K562 (cell line): ENCODE results near the gene MYO1F. TPM values are rescaled to one million over a fixed set of nuclear protein-coding genes. Genes with fewer than 3 reads are reported as not detected.
A peak's percentile ranks its signal among the peaks of the same experiment; 100 is the strongest.

Experiments used
- C11orf30 ChIP-seq: fragments of 450-650 bp; IDR thresholded peaks from 2 replicates; pipeline ENCODE4 v1.6.1; 2016; ENCODE audit warnings: low read depth, mild to moderate bottlenecking
- GATA2 ChIP-seq: sonication (generic); formaldehyde crosslinking; IDR thresholded peaks from 2 replicates; pipeline ENCODE4 v1.4.0; 2020; ENCODE audit warnings: mild to moderate bottlenecking, missing genetic modification reagents
- NR2F6 ChIP-seq: fragments of 450-650 bp; formaldehyde crosslinking; IDR thresholded peaks from 2 replicates; pipeline ENCODE4 v1.4.0; 2020; ENCODE audit warnings: mild to moderate bottlenecking
- POLR2G ChIP-seq: fragments of 200-400 bp; formaldehyde crosslinking; IDR thresholded peaks from 2 replicates; pipeline ENCODE4 v1.6.1; 2017; ENCODE audit warnings: low read depth, mild to moderate bottlenecking, antibody characterized with exemption, low read length, moderate library complexity
- PTRF ChIP-seq: fragments of 450-650 bp; IDR thresholded peaks from 2 replicates; pipeline ENCODE4 v1.6.1; 2016; ENCODE audit warnings: mild to moderate bottlenecking, missing genetic modification characterization, missing compliant biosample characterization
- RBM14 ChIP-seq: fragments of 200-400 bp; formaldehyde crosslinking; IDR thresholded peaks from 2 replicates; pipeline ENCODE4 v1.6.1; 2018; ENCODE audit warnings: low read depth, mild to moderate bottlenecking, low read length, moderate library complexity, borderline replicate concordance; ENCODE audit not compliant: insufficient read depth
- ZNF561 ChIP-seq: fragments of 450-650 bp; formaldehyde crosslinking; conservative IDR thresholded peaks from 2 replicates; pipeline ENCODE4 v1.4.0; 2020; ENCODE audit warnings: mild to moderate bottlenecking, moderate library complexity
- polyA plus RNA-seq, 8 experiments: library from polyadenylated mRNA; depleted of rRNA in 4 of 8; stranded (reverse) in 5 of 8; unstranded in 3 of 8; fragments of >200 nt; fragmentation: Nextera tagmentation in 2 of 8; fragmentation: Illumina TruSeq in 1 of 8; extraction: Ambion mirVana in 2 of 8; extraction: Trizol in 1 of 8; gene quantifications; 2 replicates each; pipeline versions ENCODE4 v1.2.1 to v1.2.3, GENCODE V29; 2011 to 2014; ENCODE audit warnings: inconsistent platforms in 1 of 8, missing spikeins in 1 of 8
- total RNA-seq, 7 experiments: library from RNA; depleted of rRNA in 6 of 7; stranded (reverse); fragments of >200 nt in 6 of 7; fragmentation: Illumina TruSeq in 2 of 7; extraction: Trizol in 2 of 7; gene quantifications; 2 replicates each; pipeline versions ENCODE4 v1.2.1 to v1.2.3, GENCODE V29; 2011 to 2021; ENCODE audit warnings: low replicate concordance in 1 of 7
- TF ChIP-seq, protein P1 (sequence below): fragments of 450-650 bp; formaldehyde crosslinking; conservative IDR thresholded peaks from 2 replicates; pipeline ENCODE4 v1.4.0; 2022; ENCODE audit warnings: mild to moderate bottlenecking, missing genetic modification characterization
- TF ChIP-seq, protein P2 (sequence below), 2 experiments: fragments of 450-650 bp; IDR thresholded peaks; 2 replicates each; pipeline ENCODE4 v1.6.1; 2018; ENCODE audit warnings: mild to moderate bottlenecking in 2 of 2, low read depth in 1 of 2; ENCODE audit not compliant: partially characterized antibody in 2 of 2
- TF ChIP-seq, protein P3 (sequence below): fragments of 450-650 bp; formaldehyde crosslinking; IDR thresholded peaks from 2 replicates; pipeline ENCODE4 v1.4.0; 2020; ENCODE audit warnings: mild to moderate bottlenecking, moderate library complexity
- TF ChIP-seq, protein P4 (sequence below): sonication (generic); formaldehyde crosslinking; IDR thresholded peaks from 2 replicates; pipeline ENCODE4 v1.5.0; 2020; ENCODE audit warnings: missing genetic modification reagents

The MYO1F gene
- total and polyA plus RNA-seq, 9 of the 15 experiments (the other 6 are each of a cell fraction or from before 2014, with no cell fraction given) = 0.78 to 9.4 (median 4.3) TPM

DNA sequence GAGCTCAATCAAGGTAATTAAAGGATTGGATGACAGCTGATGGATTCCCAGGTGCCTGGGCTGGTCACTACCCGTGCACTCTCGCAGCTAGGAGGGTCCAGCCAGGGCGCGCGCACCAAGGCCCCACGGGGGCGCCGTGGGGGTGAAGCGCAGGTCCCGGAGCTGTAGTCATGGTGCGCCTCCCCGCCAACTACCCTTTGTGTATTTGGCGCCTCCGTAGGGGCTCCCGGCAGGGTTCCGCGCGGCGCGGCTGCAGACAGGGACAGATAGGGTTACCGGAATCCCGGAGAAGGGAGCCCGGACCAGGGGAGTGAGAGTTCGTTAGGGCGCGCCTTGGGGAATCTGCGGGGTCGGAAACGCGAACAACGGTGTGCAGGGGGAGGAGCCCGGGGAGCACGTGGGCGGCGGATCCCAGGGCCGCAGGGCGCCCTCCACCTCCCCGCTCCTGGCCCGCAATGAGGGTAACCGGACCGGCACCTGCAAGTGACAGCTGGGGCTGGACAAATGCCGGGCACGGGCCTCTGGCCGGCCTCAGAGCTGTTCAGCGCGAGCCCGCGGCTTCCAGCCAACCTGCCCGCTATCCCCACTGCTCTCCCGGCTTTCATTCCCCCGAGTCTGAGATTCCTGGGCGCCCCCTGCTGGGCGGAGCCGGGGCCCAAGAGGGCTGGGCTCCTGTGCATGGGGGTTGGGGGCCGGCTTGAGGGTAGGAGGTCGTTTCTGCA lies 71.4 kb downstream of the MYO1F start (continued):
- TF ChIP-seq, protein P1, sequence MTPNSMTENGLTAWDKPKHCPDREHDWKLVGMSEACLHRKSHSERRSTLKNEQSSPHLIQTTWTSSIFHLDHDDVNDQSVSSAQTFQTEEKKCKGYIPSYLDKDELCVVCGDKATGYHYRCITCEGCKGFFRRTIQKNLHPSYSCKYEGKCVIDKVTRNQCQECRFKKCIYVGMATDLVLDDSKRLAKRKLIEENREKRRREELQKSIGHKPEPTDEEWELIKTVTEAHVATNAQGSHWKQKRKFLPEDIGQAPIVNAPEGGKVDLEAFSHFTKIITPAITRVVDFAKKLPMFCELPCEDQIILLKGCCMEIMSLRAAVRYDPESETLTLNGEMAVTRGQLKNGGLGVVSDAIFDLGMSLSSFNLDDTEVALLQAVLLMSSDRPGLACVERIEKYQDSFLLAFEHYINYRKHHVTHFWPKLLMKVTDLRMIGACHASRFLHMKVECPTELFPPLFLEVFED (CRISPR knock-in tag) = no peak
- TF ChIP-seq, protein P2, sequence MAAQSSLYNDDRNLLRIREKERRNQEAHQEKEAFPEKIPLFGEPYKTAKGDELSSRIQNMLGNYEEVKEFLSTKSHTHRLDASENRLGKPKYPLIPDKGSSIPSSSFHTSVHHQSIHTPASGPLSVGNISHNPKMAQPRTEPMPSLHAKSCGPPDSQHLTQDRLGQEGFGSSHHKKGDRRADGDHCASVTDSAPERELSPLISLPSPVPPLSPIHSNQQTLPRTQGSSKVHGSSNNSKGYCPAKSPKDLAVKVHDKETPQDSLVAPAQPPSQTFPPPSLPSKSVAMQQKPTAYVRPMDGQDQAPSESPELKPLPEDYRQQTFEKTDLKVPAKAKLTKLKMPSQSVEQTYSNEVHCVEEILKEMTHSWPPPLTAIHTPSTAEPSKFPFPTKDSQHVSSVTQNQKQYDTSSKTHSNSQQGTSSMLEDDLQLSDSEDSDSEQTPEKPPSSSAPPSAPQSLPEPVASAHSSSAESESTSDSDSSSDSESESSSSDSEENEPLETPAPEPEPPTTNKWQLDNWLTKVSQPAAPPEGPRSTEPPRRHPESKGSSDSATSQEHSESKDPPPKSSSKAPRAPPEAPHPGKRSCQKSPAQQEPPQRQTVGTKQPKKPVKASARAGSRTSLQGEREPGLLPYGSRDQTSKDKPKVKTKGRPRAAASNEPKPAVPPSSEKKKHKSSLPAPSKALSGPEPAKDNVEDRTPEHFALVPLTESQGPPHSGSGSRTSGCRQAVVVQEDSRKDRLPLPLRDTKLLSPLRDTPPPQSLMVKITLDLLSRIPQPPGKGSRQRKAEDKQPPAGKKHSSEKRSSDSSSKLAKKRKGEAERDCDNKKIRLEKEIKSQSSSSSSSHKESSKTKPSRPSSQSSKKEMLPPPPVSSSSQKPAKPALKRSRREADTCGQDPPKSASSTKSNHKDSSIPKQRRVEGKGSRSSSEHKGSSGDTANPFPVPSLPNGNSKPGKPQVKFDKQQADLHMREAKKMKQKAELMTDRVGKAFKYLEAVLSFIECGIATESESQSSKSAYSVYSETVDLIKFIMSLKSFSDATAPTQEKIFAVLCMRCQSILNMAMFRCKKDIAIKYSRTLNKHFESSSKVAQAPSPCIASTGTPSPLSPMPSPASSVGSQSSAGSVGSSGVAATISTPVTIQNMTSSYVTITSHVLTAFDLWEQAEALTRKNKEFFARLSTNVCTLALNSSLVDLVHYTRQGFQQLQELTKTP (IDR thresholded peaks at IDR 0.05; ENCODE audit: low read depth in 1 of 2, partially characterized antibody in 2 of 2) = no peak
- 0 out of 2 replicates have a peak, but pooled peaks have one; percentile 61 for TF ChIP-seq RBM14
- TF ChIP-seq, protein P3, sequence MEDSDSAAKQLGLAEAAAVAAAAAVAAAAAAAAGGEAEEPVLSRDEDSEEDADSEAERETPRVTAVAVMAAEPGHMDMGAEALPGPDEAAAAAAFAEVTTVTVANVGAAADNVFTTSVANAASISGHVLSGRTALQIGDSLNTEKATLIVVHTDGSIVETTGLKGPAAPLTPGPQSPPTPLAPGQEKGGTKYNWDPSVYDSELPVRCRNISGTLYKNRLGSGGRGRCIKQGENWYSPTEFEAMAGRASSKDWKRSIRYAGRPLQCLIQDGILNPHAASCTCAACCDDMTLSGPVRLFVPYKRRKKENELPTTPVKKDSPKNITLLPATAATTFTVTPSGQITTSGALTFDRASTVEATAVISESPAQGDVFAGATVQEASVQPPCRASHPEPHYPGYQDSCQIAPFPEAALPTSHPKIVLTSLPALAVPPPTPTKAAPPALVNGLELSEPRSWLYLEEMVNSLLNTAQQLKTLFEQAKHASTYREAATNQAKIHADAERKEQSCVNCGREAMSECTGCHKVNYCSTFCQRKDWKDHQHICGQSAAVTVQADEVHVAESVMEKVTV = no peak; the same call in 1 of the 2 replicates
- TF ChIP-seq ZNF561 (CRISPR knock-in tag) = no peak
- TF ChIP-seq GATA2 (CRISPR knock-in tag) = no peak
- peak; percentile 81 for TF ChIP-seq POLR2G
- TF ChIP-seq C11orf30 = no peak
- TF ChIP-seq, protein P4, sequence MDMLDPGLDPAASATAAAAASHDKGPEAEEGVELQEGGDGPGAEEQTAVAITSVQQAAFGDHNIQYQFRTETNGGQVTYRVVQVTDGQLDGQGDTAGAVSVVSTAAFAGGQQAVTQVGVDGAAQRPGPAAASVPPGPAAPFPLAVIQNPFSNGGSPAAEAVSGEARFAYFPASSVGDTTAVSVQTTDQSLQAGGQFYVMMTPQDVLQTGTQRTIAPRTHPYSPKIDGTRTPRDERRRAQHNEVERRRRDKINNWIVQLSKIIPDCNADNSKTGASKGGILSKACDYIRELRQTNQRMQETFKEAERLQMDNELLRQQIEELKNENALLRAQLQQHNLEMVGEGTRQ (CRISPR knock-in tag) = peak; percentile 82
- TF ChIP-seq NR2F6 (CRISPR knock-in tag) = no peak
- no peak for TF ChIP-seq PTRF (tag)
